GM04504 (cell line): ENCODE data around the gene TMEM225B.
"Not testable (repeated sequence)": the region's sequence is repeated elsewhere in the genome, so short reads cannot be mapped to it uniquely, and the experiment has no call there.

Experiments used
- DNase-seq: peaks from one replicate; pipeline ENCODE4 v3.0.0-alpha.2; 2012; ENCODE audit warnings: low read depth

TMEM225B gene

GRCh38 chr7:99579956-99580777, 17.9 kb upstream of the TMEM225B start:
- no peak for DNase-seq

GRCh38 chr7:99580778-99581332, 17.2 kb upstream of the TMEM225B start:
- not testable (repeated sequence) for DNase-seq

GRCh38 chr7:99588868-99589267, 9.2 kb upstream of the TMEM225B start:
- no peak for DNase-seq

- DNase-seq, result no peak
These were observed 2.9 kb upstream of the TMEM225B start for GRCh38 chr7:99594948-99595745.

- no peak for DNase-seq
These were observed 1.6 kb upstream of the TMEM225B start for GRCh38 chr7:99596408-99596955.

- DNase-seq, result no peak
These were observed 1.8 kb downstream of the TMEM225B start for GRCh38 chr7:99599836-99600235.

- DNase-seq, result no peak
These were observed 3.7 kb downstream of the TMEM225B start for GRCh38 chr7:99601656-99602310.

GRCh38 chr7:99605527-99605926, 7.5 kb downstream of the TMEM225B start:
- no peak for DNase-seq

GRCh38 chr7:99606531-99606930, 8.5 kb downstream of the TMEM225B start:
- no peak for DNase-seq

GRCh38 chr7:99607548-99607947, 9.5 kb downstream of the TMEM225B start:
- no peak for DNase-seq

- no peak for DNase-seq
These were observed 16.4 kb downstream of the TMEM225B start for GRCh38 chr7:99614495-99614894.

- no peak for DNase-seq
These were observed 17.9 kb downstream of the TMEM225B start for GRCh38 chr7:99615989-99616358.

- peak; percentile 77 for DNase-seq
These were observed 18.5 kb downstream of the TMEM225B start, which contains the start of gene ZSCAN25 for GRCh38 chr7:99616359-99617191. TSS of gene ZSCAN25 (plus strand) at chr7:99616946. CDS start at chr7:99619607, 2,661 bp downstream.

- DNase-seq, result no peak
These were observed 19.2 kb downstream of the TMEM225B start for GRCh38 chr7:99617192-99617781.

GRCh38 chr7:99618726-99619125, 20.7 kb downstream of the TMEM225B start:
- peak; percentile 70 for DNase-seq

GRCh38 chr7:99619571-99620130, 21.6 kb downstream of the TMEM225B start:
- no peak for DNase-seq

- no peak for DNase-seq
These were observed 23.2 kb downstream of the TMEM225B start for GRCh38 chr7:99621271-99621670.

- DNase-seq, result no peak
These were observed 24.5 kb downstream of the TMEM225B start for GRCh38 chr7:99622596-99622995.

GRCh38 chr7:99623091-99623693, 25.1 kb downstream of the TMEM225B start:
- no peak for DNase-seq
